Measurements from ENCODE around the gene ERMP1. TPM values are rescaled to one million over a fixed set of nuclear protein-coding genes. Genes with fewer than 3 reads are reported as not detected.

The ERMP1 gene
- total and polyA plus RNA-seq, 10 of the 15 experiments (the other 5 are each of a cell fraction or from before 2014, with no cell fraction given), result 2.4 to 42.1 (median 8.1) TPM

GRCh38 chr9:5866272-5866671, 33.4 kb upstream of the ERMP1 start (continued):
- TF ChIP-seq IRF3 (IDR thresholded peaks at IDR 0.05), result no peak
- TF ChIP-seq ZNF217 (IDR thresholded peaks at IDR 0.05), result no peak
- TF ChIP-seq ZBTB40 (IDR thresholded peaks at IDR 0.05; ENCODE audit: borderline replicate concordance), result no peak

GRCh38 chr9:5864446-5864845, 31.5 kb upstream of the ERMP1 start:
- no peaks in the 10 kb centered on the region for H3K36me3 ChIP-seq (ENCODE audit: control insufficient read depth in 2 of 2, insufficient read depth in 2 of 2, low read length in 1 of 2)
- SMC1A ChIA-PET (ENCODE audit: uncharacterized antibody, unreplicated experiment), result interaction anchor here (1.0 to 1.9 kb wide), 5 partner anchors 13 to 190 kb away, joined by 3 to 9 read pairs (median 5); no protein-coding TSS in a partner anchor
- H3K4me3 ChIP-seq, result no peak overlapping the region
- in situ Hi-C loops (cut with MboI) (no loop called here), intact Hi-C loops (cut with micrococcal nuclease; ENCODE audit: unreplicated experiment) (no loop called here)
- H3K4me1 ChIP-seq (ENCODE audit: control insufficient read depth, insufficient read depth, low read length), result no peaks in the 10 kb centered on the region
- CTCF ChIA-PET, result interaction anchor here (1.0 to 3.5 kb wide), 7 partner anchors 9 to 190 kb away, joined by 3 to 14 read pairs (median 4); partner anchors contain the start of gene ERMP1
- H2AFZ ChIP-seq (ENCODE audit: control insufficient read depth, low read depth, low read length), result no peak overlapping the region
- RAD21 ChIA-PET (ENCODE audit: unreplicated experiment), result interaction anchor here (1.2 to 1.8 kb wide), 6 partner anchors 9 to 190 kb away, joined by 3 to 7 read pairs (median 3); partner anchors contain the start of gene ERMP1
- WGBS (ENCODE audit: insufficient coverage, insufficient replicate concordance, low lambda C conversion rate, missing lambda C conversion rate), result 74% methylated on average over 4 of the region's 4 CpGs
- no peak overlapping the region for H3K27ac ChIP-seq (ENCODE audit: control insufficient read depth, insufficient read depth)
- no peak overlapping the region for H3K4me2 ChIP-seq (ENCODE audit: control insufficient read depth, insufficient read depth)
- TF ChIP-seq IKZF1 (conservative IDR thresholded peaks at IDR 0.05) (no peak), POU2F2 (IDR thresholded peaks at IDR 0.05; ENCODE audit: borderline replicate concordance, low read depth, low read length) (no peak), CREB1 (IDR thresholded peaks at IDR 0.05; ENCODE audit: low read depth) (no peak), SUZ12 (IDR thresholded peaks at IDR 0.05; ENCODE audit: unreplicated experiment) (no peak), TCF3 (IDR thresholded peaks at IDR 0.05; ENCODE audit: borderline replicate concordance, insufficient read depth, low read depth, low read length) (no peak), E2F4 (IDR thresholded peaks at IDR 0.05; ENCODE audit: low read depth, low read length) (no peak), TCF7 (IDR thresholded peaks at IDR 0.05; ENCODE audit: borderline replicate concordance) (no peak), ZNF687 (IDR thresholded peaks at IDR 0.05) (no peak)
- POLR2A ChIA-PET, result interaction anchor here (1.0 kb wide), 1 partner anchor 18 kb away, joined by 3 read pairs; no protein-coding TSS in a partner anchor
- no peaks in the 10 kb centered on the region for H3K79me2 ChIP-seq (ENCODE audit: control insufficient read depth, insufficient read depth, low read length)
- no TSS peak for BruUV-seq (replicated peaks)
- no peaks in the 10 kb centered on the region for H3K9me3 ChIP-seq (replicated peaks; ENCODE audit: control insufficient read depth, insufficient read depth, low read length)
- H3K9ac ChIP-seq (ENCODE audit: control insufficient read depth, insufficient read depth, low read length), result no peak overlapping the region
- ATAC-seq (no peak), DNase-seq (ENCODE audit: low read depth, low spot score) (no peak), FAIRE-seq (no peak)
- H3K27me3 ChIP-seq (replicated peaks in 1 of 2; ENCODE audit: control insufficient read depth in 2 of 2, insufficient read depth in 2 of 2, low read length in 1 of 2), result no peaks in the 10 kb centered on the region
- no peaks in the 10 kb centered on the region; the same call in 1 of the 2 replicates for H4K20me1 ChIP-seq (ENCODE audit: control insufficient read depth, insufficient read depth)

Measured in GM12878 (cell line).